Measurements from ENCODE around the gene GRP.

GRCh38 chr18:59268127-59268720, 48.3 kb downstream of the GRP start:
- no peak for TF ChIP-seq POLR2AphosphoS5 (IDR thresholded peaks at IDR 0.05; ENCODE audit: low read depth, low read length)
- TF ChIP-seq CTCF (IDR thresholded peaks at IDR 0.05 in 2 of 3, conservative IDR thresholded peaks at IDR 0.05 in 1 of 3; ENCODE audit: borderline replicate concordance in 1 of 3, insufficient read depth in 1 of 3, low read depth in 2 of 3, low read length in 2 of 3) = no peak
- no peak for TF ChIP-seq ZFX (IDR thresholded peaks at IDR 0.05)
- TF ChIP-seq POLR2A (IDR thresholded peaks at IDR 0.05; ENCODE audit: borderline replicate concordance, extremely low read depth, insufficient read depth, insufficient read length) = no peak
- TF ChIP-seq RAD21 (IDR thresholded peaks at IDR 0.05; ENCODE audit: low read depth) = no peak
- no peak for TF ChIP-seq SIN3A (IDR thresholded peaks at IDR 0.05; ENCODE audit: low read depth)
- no peak for TF ChIP-seq TCF7L2 (IDR thresholded peaks at IDR 0.05; ENCODE audit: borderline replicate concordance, extremely low read depth, insufficient read depth, insufficient read length)
- TF ChIP-seq EGR1 (IDR thresholded peaks at IDR 0.05; ENCODE audit: low read depth) = no peak
- TF ChIP-seq MAX (IDR thresholded peaks at IDR 0.05) = no peak
- TF ChIP-seq ZNF274 (IDR thresholded peaks at IDR 0.05; ENCODE audit: low read depth, low read length) = no peak
- TF ChIP-seq ZBTB33 (IDR thresholded peaks at IDR 0.05; ENCODE audit: extremely low read depth, insufficient replicate concordance, low read length) = no peak
- no peak for TF ChIP-seq ELF1 (IDR thresholded peaks at IDR 0.05; ENCODE audit: borderline replicate concordance, low read depth)
- no peak for TF ChIP-seq EZH2 (IDR thresholded peaks at IDR 0.05)
- no peak for TF ChIP-seq CBX3 (IDR thresholded peaks at IDR 0.05; ENCODE audit: low read depth)
